ENCODE measurements around the gene NPIPB8. TPM values are rescaled to one million over a fixed set of nuclear protein-coding genes. Genes with fewer than 3 reads are reported as not detected.
"Not testable (repeated sequence)": the region's sequence is repeated elsewhere in the genome, so short reads cannot be mapped to it uniquely, and the experiment has no call there.

NPIPB8 gene
- total RNA-seq, result not detected

GRCh38 chr16:28637765-28638164 is at the start of gene NPIPB8:
Gene NPIPB8 (plus strand): TSS chr16:28638065. CDS start chr16:28638361, 296 bp downstream.
- DNase-seq (ENCODE audit: low spot score in 2 of 2); H3K4me1 ChIP-seq; H3K9me3 ChIP-seq; H3K4me3 ChIP-seq; H3K36me3 ChIP-seq; H3K27me3 ChIP-seq; H3K27ac ChIP-seq; intact Hi-C loops (cut with DNase I; ENCODE audit: low total_unique reads): not testable (repeated sequence)

- Histone ChIP-seq H3K27ac (no peak overlapping the region), H3K27me3 (no peaks in the 10 kb centered on the region), H3K4me1 (no peaks in the 10 kb centered on the region), H3K9me3 (no peaks in the 10 kb centered on the region), H3K4me3 (no peak overlapping the region), H3K36me3 (peaks cover 4% of the 10 kb centered on the region)
- TF ChIP-seq POLR2A (IDR thresholded peaks at IDR 0.05) (no peak), POLR2AphosphoS5 (IDR thresholded peaks at IDR 0.05) (no peak), CTCF (IDR thresholded peaks at IDR 0.05) (no peak)
- DNase-seq (ENCODE audit: low spot score in 2 of 2), result no peak
- intact Hi-C loops (cut with DNase I; ENCODE audit: low total_unique reads), result no loop called here
Measured at GRCh38 chr16:28589069-28589468, 48.8 kb upstream of the NPIPB8 start.

- intact Hi-C loops (cut with DNase I; ENCODE audit: low total_unique reads), result no loop called here
- H3K4me1 ChIP-seq, result no peaks in the 10 kb centered on the region
- H3K9me3 ChIP-seq, result no peaks in the 10 kb centered on the region
- no peak for DNase-seq (ENCODE audit: low spot score in 2 of 2)
- H3K27me3 ChIP-seq, result no peaks in the 10 kb centered on the region
- peaks cover 4% of the 10 kb centered on the region for H3K36me3 ChIP-seq
- H3K27ac ChIP-seq, result no peak overlapping the region
- no peak overlapping the region for H3K4me3 ChIP-seq
- TF ChIP-seq CTCF (IDR thresholded peaks at IDR 0.05) (no peak), POLR2A (IDR thresholded peaks at IDR 0.05) (no peak), POLR2AphosphoS5 (IDR thresholded peaks at IDR 0.05) (no peak)
Measured at GRCh38 chr16:28589930-28590329, 47.9 kb upstream of the NPIPB8 start.

- TF ChIP-seq POLR2A (IDR thresholded peaks at IDR 0.05) (no peak), POLR2AphosphoS5 (IDR thresholded peaks at IDR 0.05) (no peak), CTCF (IDR thresholded peaks at IDR 0.05) (no peak)
- Histone ChIP-seq H3K27me3 (no peaks in the 10 kb centered on the region), H3K4me3 (no peak overlapping the region), H3K4me1 (no peaks in the 10 kb centered on the region), H3K27ac (no peak overlapping the region), H3K36me3 (no peaks in the 10 kb centered on the region), H3K9me3 (no peaks in the 10 kb centered on the region)
- no peak for DNase-seq (ENCODE audit: low spot score in 2 of 2)
- intact Hi-C loops (cut with DNase I; ENCODE audit: low total_unique reads), result no loop called here
Measured at GRCh38 chr16:28590384-28591340, 47.2 kb upstream of the NPIPB8 start.

- H3K27me3 ChIP-seq, result no peaks in the 10 kb centered on the region
- no peaks in the 10 kb centered on the region for H3K4me1 ChIP-seq
- DNase-seq (ENCODE audit: low spot score in 2 of 2), result no peak
- no peak overlapping the region for H3K27ac ChIP-seq
- intact Hi-C loops (cut with DNase I; ENCODE audit: low total_unique reads), result no loop called here
- no peak overlapping the region for H3K4me3 ChIP-seq
- H3K9me3 ChIP-seq, result no peaks in the 10 kb centered on the region
- no peaks in the 10 kb centered on the region for H3K36me3 ChIP-seq
- TF ChIP-seq POLR2AphosphoS5 (IDR thresholded peaks at IDR 0.05) (no peak), CTCF (IDR thresholded peaks at IDR 0.05) (no peak), POLR2A (IDR thresholded peaks at IDR 0.05) (no peak)
Measured at GRCh38 chr16:28591355-28591754, 46.5 kb upstream of the NPIPB8 start.

Data from breast epithelium (tissue), 4 donors.